A673 (cell line): ENCODE results near the gene RNF213.
"Not testable (repeated sequence)": the region's sequence is repeated elsewhere in the genome, so short reads cannot be mapped to it uniquely, and the experiment has no call there.

Source experiments
- CTCF ChIP-seq: fragments of 300-800, 200-600 bp; sonication (generic); conservative IDR thresholded peaks from 2 replicates; pipeline ENCODE4 v1.5.1; 2017; ENCODE audit warnings: low read depth, mild to moderate bottlenecking, antibody characterized with exemption, low read length, moderate library complexity, mixed read lengths
- EZH2 ChIP-seq: fragments of 200-600 bp; sonication (generic); IDR thresholded peaks from 2 replicates; pipeline ENCODE4 v1.6.1; 2017; ENCODE audit warnings: borderline replicate concordance, low read depth, mild to moderate bottlenecking, mixed read lengths, antibody characterized with exemption, low read length; ENCODE audit not compliant: poor library complexity, severe bottlenecking

DNA sequence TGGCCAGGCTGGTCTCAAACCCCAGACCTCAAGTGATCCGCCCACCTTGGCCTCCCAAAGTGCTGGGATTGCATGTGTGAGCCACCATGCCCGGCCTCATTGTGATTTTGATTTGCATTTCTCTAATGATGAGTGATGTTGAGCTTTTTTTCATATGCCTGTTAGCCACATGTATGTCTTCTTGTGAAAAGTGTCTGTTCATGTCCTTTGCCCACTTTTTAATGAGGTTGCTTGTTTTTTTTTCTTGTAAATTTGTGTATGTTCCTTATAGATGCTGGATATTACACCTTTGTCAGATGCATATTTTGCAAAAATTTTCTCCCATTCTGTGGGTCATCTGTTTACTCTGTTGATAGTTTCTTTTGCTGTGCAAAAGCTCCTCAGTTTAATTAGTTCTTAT lies 40.1 kb downstream of the RNF213 start:
- TF ChIP-seq EZH2, CTCF: not testable (repeated sequence)
